Lower leg skin (tissue), 4 donors: ENCODE results near the gene EYS. TPM values are rescaled to one million over a fixed set of nuclear protein-coding genes. Genes with fewer than 3 reads are reported as not detected.

Source experiments
- DNase-seq, 2 donors: peaks; one replicate each; pipeline ENCODE4 v3.0.0-alpha.2; 2019; ENCODE audit warnings: low spot score in 2 of 2
- H3K4me3 ChIP-seq: fragments of 200-600 bp; sonication (generic); 2 replicates; pipeline ENCODE4 v1.5.1; 2017; ENCODE audit warnings: mild to moderate bottlenecking, low read depth; ENCODE audit not compliant: poor library complexity, severe bottlenecking
- CTCF ChIP-seq, 3 donors: fragments of 450-650 bp; IDR thresholded peaks; one replicate each; pipeline ENCODE4 v1.5.1; 2016; ENCODE audit warnings: antibody characterized with exemption in 3 of 3, mild to moderate bottlenecking in 3 of 3, moderate library complexity in 2 of 3
- POLR2A ChIP-seq, 2 donors: fragments of 450-650 bp; IDR thresholded peaks; one replicate each; pipeline ENCODE4 v1.6.1; 2016 to 2017; ENCODE audit warnings: antibody characterized with exemption in 2 of 2, mild to moderate bottlenecking in 1 of 2, moderate library complexity in 1 of 2
- WGBS, 2 donors: methylation state at CpG; one replicate each; pipeline ENCODE4 v1.1.5; 2018; 5-methylcytosine and 5-hydroxymethylcytosine counted together
- intact Hi-C: fragments of 100-400 bp; cut with DNase I; formaldehyde crosslinking; loops from one replicate; pipeline ENCODE4 v1.15.0; 2023; ENCODE audit warnings: low total_unique reads
- total RNA-seq, 4 donors: library from RNA; depleted of rRNA; stranded (reverse); fragments of >200 nt; gene quantifications; one replicate each; pipeline ENCODE4 v1.1.0, GENCODE V29; 2016

Gene EYS
- total RNA-seq, 4 donors from 2014 or later, result 0.04 TPM; not detected in 3

DNA sequence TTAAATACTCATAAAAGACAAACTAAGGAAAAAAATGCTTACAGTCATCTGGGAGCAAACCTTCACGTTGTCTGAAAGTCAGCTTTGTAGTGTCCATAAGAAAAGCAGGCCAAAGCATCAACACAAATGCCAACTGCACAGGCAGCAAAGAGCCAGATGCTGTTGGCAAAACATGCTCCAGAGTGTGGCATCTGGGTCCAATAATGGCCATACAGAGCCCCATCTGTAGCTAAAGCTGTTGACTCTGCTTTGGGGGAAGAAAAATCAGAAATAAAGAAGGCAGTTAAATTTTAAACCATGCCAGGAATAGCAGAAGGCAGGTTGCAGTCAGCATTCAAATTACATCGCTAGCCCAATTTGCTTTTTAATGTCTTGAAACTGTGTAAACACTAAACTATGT lies 776.3 kb downstream of the EYS start:
- no peak for TF ChIP-seq POLR2A (IDR thresholded peaks at IDR 0.05)
- TF ChIP-seq CTCF (IDR thresholded peaks at IDR 0.05), result no peak
- intact Hi-C loops, result no loop called here
- DNase-seq, result no peak
- 61 to 68% methylated on average over 2 of the region's 2 CpGs for WGBS, 2 donors
- H3K4me3 ChIP-seq, result no peak overlapping the region

DNA sequence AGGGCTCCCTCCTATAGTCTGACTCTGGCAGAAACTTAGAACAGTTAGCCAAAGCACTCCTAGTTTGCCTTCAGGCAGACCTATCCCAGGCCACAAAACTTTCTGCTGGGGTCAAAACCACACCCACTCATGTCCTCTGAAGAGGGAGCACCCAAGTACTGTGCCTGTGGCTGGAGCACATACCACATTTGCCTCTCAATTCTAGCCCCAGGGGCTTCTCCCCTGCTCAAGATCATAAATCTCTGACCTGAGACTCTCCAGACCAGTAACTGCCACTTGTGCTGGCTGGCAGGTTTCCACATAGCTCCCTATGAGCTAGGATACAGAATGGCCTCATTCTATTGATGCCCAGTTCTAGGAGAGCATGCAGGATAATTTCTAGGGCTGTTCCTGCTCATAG lies 781.0 kb downstream of the EYS start:
- intact Hi-C loops, result no loop called here
- DNase-seq, result no peak
- H3K4me3 ChIP-seq, result no peak overlapping the region
- TF ChIP-seq POLR2A (IDR thresholded peaks at IDR 0.05), result no peak
- TF ChIP-seq CTCF (IDR thresholded peaks at IDR 0.05), result no peak

GRCh38 chr6:64920257-64920656 lies 786.8 kb downstream of the EYS start:
- intact Hi-C loops, result no loop called here
- TF ChIP-seq CTCF (IDR thresholded peaks at IDR 0.05) (no peak), POLR2A (IDR thresholded peaks at IDR 0.05) (no peak)
- no peak overlapping the region for H3K4me3 ChIP-seq
- no peak for DNase-seq
- 94 to 96% methylated on average over 1 of the region's 1 CpG for WGBS, 2 donors

GRCh38 chr6:64914124-64914523 lies 792.9 kb downstream of the EYS start:
- no peak for DNase-seq
- intact Hi-C loops, result no loop called here
- no peak for TF ChIP-seq CTCF (IDR thresholded peaks at IDR 0.05)
- no peak for TF ChIP-seq POLR2A (IDR thresholded peaks at IDR 0.05)
- H3K4me3 ChIP-seq, result no peak overlapping the region

GRCh38 chr6:64912966-64913365 lies 794.1 kb downstream of the EYS start:
- no peak overlapping the region for H3K4me3 ChIP-seq
- no peak for DNase-seq
- WGBS, 2 donors, result 85 to 89% methylated on average over 1 of the region's 1 CpG
- TF ChIP-seq CTCF (IDR thresholded peaks at IDR 0.05) (no peak), POLR2A (IDR thresholded peaks at IDR 0.05) (no peak)
- intact Hi-C loops, result no loop called here

- DNase-seq, result peak in 1 of 2 donors; percentile 67
- 74 to 87% methylated on average over 5 to 6 of the region's 7 CpGs for WGBS, 2 donors
- H3K4me3 ChIP-seq, result no peak overlapping the region
- TF ChIP-seq CTCF (IDR thresholded peaks at IDR 0.05) (no peak), POLR2A (IDR thresholded peaks at IDR 0.05) (no peak)
- intact Hi-C loops, result no loop called here
Observed at GRCh38 chr6:64908104-64908503, 798.9 kb downstream of the EYS start.
